ENCODE results near the gene SCAMP3.

DNA sequence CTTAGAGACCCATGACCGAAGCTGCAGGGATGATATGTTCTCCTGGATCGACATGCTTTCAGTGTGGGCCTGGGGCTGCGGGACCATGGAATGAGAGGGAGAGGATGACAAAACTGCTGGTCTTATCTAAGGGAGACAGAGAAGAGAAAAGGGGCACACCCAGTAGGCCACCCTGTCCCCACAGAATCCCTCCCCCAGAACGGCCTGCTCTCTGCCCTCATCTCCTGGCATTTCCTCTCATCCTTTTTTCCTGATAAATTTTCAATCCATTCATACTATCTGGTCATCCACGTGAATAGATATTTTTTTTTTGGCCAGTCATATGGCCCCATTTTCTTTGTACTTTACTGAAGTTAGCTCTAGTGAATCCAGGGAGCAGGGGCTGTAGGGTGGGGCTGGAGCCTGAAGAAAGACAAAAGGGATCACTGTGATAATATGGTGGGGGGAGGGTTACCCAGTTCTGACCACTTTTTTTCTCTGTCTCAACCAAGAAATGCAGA lies 39.2 kb upstream of the SCAMP3 start, which contains the start of gene PKLR:
- TF ChIP-seq, protein P1, sequence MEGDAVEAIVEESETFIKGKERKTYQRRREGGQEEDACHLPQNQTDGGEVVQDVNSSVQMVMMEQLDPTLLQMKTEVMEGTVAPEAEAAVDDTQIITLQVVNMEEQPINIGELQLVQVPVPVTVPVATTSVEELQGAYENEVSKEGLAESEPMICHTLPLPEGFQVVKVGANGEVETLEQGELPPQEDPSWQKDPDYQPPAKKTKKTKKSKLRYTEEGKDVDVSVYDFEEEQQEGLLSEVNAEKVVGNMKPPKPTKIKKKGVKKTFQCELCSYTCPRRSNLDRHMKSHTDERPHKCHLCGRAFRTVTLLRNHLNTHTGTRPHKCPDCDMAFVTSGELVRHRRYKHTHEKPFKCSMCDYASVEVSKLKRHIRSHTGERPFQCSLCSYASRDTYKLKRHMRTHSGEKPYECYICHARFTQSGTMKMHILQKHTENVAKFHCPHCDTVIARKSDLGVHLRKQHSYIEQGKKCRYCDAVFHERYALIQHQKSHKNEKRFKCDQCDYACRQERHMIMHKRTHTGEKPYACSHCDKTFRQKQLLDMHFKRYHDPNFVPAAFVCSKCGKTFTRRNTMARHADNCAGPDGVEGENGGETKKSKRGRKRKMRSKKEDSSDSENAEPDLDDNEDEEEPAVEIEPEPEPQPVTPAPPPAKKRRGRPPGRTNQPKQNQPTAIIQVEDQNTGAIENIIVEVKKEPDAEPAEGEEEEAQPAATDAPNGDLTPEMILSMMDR (IDR thresholded peaks at IDR 0.05), result no peak
- no peak for TF ChIP-seq POLR2A (IDR thresholded peaks at IDR 0.05)

All from uterus (tissue), 2 donors.